ENCODE results near the gene TIMM50.

The TIMM50 gene

DNA sequence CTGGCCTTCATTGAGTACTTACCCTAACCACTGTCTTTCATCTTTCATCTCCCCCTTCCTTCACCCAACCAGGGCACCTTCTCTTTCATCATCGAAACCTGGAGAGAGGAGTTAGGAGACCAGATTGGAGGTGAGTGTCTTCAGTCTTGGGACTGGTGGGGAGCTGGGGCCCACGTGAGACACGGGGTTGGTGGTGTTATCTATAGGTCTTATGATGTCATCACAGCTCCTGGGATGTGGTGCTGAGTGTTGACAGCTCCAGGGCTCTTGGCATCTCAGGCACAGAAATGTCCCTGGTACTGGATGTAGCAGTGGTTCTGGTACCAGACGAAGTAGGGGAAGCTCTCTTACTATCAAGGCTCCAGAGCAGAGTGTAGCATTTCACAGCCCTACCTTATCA, 19.9 kb downstream of the TIMM50 start:
- DNase-seq (ENCODE audit: low read depth) = no peak

DNA sequence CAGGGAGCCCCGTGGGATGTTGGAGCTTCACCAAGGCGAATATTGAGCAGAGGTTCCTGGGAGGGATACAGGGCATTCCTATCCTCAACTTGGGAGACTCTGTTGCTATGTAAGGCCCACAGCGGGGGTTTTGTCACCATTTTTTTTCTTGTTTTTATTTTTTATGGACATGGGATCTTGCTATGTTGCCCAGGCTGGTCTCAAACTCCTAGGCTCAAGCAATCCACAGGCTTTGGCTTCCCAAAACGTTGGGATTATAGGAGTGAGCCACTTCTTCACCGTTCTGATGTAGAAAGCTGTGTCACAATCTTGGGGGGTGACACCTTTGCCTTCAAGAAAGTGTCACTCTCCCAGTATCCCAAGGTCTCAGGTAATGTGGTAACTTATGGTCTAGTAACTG, 20.7 kb downstream of the TIMM50 start:
- DNase-seq (ENCODE audit: low read depth) = no peak

DNA sequence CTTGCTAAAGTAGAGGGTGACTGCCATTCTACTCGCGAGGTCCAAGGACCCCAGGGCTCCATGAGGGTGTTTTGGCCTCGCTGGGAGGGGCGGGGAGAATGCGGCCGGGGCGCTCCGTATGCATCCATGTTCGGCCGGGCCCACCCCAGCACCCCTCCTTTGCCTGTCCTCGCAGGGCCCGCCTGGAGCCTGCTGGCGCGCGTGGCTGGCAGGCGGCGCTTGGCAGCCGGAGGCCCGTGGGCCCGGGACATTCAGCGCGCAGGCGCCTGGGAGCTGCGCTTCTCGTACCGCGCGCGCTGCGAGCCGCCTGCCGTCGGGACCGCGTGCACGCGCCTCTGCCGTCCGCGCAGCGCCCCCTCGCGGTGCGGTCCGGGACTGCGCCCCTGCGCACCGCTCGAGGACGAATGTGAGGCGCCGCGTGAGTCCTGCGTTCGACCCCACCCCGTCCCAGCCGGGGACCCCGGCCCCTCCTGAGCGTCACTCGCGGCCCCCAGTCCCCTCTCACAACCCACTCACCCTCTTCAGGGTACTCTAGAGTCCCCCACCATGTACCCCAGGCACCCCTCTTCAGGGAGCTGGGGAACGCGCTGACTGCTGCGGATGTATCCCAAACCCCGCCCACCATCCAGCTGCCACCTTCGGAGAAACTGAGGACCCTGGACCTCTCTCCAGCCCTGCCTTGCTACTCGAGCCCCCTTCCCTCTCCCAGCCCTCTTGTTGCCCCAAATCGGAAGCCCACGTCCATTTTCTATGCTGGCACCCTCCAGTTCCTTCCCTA, 22.2 kb downstream of the TIMM50 start:
- peak; percentile 52 for DNase-seq (ENCODE audit: low read depth)

DNA sequence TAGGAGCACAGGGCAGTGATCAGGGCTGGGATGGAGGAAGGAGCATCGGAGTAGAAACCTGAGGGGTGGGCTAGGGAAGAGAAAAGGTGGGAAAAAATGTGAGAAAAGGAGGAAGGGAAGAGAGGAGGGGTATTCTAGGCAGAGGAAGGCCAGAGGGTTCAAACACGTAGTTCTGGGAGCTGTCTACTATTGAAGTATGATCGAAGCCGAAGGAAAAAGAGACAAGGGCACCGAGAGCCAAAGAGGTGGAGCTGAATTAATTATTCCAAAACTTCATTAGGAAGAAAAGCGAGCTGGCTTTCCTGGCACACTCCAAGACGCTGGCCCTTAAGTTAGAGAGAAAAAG, 25.9 kb downstream of the TIMM50 start:
- no peak for DNase-seq (ENCODE audit: low read depth)

DNA sequence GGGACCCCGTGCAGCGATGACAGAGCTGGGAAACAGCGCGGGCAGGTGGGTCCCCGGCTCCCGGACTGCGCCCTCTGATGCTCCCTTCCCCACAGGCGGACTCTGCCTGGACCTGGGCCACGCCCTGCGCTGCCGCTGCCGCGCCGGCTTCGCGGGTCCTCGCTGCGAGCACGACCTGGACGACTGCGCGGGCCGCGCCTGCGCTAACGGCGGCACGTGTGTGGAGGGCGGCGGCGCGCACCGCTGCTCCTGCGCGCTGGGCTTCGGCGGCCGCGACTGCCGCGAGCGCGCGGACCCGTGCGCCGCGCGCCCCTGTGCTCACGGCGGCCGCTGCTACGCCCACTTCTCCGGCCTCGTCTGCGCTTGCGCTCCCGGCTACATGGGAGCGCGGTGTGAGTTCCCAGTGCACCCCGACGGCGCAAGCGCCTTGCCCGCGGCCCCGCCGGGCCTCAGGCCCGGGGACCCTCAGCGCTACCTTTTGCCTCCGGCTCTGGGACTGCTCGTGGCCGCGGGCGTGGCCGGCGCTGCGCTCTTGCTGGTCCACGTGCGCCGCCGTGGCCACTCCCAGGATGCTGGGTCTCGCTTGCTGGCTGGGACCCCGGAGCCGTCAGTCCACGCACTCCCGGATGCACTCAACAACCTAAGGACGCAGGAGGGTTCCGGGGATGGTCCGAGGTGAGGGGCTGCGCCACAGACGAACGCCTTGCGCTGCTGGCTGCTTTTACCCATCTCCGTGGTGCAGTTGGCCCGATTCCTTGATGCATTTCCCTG, 26.5 kb downstream of the TIMM50 start:
- DNase-seq (ENCODE audit: low read depth) = peak; percentile 36

DNA sequence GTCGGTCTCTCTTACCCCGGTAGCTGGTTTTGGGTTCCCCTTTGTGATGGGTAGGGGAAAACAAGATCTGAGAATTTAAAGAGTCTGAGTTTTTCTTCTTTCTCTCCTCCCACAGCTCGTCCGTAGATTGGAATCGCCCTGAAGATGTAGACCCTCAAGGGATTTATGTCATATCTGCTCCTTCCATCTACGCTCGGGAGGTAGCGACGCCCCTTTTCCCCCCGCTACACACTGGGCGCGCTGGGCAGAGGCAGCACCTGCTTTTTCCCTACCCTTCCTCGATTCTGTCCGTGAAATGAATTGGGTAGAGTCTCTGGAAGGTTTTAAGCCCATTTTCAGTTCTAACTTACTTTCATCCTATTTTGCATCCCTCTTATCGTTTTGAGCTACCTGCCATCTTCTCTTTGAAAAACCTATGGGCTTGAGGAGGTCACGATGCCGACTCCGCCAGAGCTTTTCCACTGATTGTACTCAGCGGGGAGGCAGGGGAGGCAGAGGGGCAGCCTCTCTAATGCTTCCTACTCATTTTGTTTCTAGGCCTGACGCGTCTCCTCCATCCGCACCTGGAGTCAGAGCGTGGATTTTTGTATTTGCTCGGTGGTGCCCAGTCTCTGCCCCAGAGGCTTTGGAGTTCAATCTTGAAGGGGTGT, 27.2 kb downstream of the TIMM50 start:
- no peak for DNase-seq (ENCODE audit: low read depth)

DNA sequence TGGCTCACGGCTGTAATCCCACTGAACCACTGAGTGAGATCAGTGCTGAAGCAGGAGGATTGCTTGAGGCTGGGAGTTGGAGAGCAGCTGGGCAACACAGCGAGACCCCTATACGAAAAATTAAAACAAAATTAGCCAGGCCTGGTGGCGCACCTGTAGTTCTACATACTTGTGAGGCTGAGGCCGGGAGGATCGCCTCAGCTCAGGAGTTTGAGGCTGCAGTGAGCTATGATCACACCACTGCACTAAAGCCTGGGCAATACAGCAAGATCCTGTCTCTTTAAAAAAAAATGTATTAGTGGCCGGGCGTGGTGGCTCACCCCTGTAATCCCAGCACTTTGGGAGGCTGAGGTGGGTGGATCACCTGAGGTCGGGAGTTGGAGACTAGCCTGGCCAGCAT, 28.0 kb downstream of the TIMM50 start:
- DNase-seq (ENCODE audit: low read depth) = no peak

DNA sequence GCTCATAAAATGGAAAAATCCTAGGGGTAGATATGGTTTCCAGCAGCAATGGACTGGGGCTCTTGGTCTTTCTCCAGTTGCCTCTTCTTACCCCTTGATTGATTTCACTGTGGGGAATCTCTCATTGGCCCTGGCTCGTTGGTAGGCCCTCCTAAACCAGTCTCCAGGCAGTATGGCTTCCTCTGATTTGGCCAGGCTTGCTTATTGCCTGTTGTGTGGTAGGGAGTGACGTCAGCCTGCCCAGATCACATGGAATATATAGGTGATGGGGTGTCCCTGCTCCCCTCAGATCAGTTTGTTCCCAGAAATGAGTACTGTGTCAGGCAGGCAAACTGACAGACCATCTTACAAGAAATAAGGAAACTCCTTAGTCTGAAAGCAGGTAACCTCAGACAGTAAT, 28.6 kb downstream of the TIMM50 start:
- DNase-seq (ENCODE audit: low read depth) = no peak

DNA sequence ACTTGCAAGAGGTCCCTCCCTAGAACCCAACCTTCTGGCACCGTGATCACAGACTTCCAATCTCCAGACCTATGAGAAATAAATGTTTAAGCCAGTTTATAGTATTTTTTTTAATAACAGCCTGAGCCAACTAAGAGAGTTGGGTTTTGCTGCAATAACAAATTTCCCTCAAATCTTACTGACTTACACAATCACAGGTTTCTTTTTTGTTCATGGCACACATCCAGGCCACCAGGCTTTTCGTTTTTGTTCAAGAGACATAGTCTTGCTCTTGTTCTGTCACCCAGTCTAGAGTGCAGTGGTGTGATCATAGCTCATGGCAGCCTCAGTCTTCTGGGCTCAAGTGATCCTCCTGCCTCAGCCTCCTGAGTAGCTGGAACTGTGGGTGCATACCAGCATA, 32.4 kb downstream of the TIMM50 start:
- no peak for DNase-seq (ENCODE audit: low read depth)

DNA sequence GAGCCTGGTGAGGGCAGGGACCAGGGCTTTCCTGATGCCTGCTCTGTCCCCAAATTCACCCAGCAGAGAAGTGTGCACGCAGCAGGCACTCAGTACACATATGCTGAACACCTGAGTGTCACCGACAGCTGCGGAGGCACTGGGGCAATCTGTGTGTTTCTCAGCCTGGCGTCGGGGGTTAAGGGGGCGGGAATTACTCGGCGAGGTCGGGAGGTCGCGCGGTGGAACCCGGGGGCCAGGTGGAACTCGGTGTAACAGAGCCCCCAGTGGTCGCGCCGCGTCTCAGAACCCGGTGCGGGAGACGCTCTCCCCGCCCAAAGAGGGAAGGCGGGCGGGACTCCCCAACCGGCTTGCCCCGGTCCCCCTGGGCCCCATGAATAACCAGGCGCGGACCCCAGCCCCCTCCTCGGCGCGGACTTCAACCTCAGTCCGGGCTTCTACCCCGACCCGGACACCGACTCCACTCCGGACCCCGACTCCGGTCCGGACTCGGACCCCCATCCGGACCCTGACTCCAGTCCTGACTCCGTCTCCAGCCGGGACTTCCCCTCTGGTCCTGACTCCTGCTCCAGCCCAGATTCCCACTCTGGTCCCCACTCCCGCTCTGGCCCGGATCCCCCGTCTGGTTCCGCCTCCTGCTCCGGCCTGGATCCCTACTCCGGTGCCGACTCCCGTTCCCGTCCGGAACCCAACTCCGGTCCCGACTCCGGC, 34.4 kb downstream of the TIMM50 start, which contains the start of gene SELENOV:
TSS of gene SELENOV (plus strand) at position 300 of the 711 bp plus-strand sequence. CDS start at position 374, 74 bp downstream.
- DNase-seq (ENCODE audit: low read depth) = no peak

DNA sequence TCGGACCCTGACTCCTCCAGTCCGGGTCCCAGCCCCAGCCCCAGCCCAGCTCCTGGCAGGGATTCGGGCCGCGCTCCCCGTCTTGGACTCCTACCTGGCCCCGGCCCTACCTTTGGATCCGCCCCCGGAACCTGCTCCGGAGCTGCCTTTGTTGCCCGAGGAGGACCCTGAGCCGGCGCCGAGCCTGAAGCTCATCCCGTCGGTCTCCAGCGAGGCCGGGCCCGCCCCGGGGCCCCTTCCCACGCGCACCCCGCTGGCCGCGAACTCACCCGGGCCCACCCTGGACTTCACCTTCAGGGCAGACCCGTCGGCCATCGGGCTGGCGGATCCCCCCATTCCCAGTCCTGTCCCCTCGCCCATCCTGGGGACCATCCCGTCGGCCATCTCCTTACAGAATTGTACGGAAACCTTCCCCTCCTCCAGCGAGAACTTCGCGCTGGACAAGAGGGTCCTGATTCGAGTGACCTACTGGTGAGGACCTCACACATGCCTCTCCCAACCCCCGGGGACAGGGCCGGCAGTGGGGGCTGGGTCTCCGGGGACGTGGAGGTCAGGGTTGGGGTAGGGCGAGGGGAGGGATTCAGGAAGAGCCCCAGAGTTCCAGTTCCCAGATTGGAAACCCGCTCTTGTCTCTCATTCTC, 35.0 kb downstream of the TIMM50 start:
- no peak for DNase-seq (ENCODE audit: low read depth)

DNA sequence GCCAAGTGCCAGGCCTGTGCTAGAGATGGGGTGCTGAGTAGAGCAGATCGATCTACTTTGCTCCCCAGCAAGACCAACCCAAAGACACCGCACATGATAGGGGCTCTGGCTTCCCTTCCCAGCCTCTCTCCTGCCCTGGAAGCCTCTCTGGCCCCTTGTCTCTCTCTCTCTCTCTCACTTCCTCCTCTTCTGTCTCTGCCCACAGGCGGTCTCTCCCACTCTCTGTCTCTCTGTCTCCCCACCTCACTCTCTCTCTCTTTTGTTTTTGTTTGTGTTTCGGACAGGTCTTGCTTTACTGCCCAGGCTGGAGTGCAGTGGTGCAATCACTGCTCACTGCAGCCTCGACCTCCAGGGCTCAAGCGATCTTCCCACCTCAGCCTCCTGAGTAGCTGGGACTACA, 35.6 kb downstream of the TIMM50 start:
- DNase-seq (ENCODE audit: low read depth) = no peak

DNA sequence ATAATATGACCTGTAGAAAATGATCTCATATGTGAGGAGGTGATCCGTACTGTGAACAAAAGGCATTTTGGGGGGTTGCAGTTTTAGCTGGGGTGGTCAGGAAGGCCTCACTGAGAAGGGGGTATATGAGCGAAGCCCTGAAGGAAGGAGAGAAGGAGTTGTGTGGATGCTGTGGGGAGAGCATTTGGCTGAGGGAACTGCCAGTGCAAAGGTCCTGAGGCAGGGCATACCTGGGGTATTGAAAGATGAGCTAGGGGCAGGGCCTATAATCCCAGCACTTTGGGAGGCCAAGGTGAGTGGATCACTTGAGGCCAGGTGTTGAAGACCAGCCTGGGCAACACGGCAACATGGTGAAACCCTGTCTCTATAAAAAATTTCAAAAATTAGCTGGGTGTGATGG, 36.8 kb downstream of the TIMM50 start:
- no peak for DNase-seq (ENCODE audit: low read depth)

DNA sequence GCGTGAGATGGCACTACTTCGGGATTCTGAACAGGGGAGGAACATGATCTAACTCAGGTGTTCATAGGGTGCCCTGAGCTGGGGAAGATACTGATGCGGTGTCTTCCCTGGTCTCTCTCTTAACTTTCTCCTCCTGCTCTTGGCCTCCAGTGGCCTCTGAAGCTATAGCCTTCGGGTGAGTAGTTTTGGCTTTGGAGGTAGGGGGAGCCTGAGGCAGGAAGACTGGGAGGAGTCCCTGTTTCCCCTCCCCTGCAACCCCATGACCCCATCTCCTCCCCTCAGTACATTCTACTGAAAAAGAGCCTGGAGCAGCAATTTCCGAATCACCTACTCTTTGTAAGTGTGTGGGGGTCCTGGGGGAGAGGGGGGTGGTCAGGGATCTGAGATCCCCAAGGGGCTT, 37.8 kb downstream of the TIMM50 start:
- no peak for DNase-seq (ENCODE audit: low read depth)

DNA sequence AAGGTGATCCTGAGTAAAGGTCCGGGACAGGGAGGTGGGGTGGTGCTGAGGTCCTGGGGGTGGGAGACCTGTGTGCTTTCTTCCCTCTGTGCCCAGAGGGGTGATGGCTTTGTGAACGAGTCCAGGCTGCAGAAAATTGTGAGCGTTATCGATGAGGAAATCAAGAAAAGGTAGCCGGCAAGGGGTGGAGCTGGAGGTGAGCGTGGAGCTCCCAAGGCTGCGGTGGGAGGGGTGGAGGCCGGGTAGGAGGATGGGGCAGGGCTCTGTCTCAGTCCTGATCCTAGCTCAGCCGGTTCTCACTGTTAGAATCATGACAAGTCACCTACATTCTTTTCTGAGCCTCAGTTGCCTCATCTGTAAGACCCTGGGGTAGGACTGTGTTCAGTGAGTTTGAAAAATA, 38.3 kb downstream of the TIMM50 start:
- no peak for DNase-seq (ENCODE audit: low read depth)

DNA sequence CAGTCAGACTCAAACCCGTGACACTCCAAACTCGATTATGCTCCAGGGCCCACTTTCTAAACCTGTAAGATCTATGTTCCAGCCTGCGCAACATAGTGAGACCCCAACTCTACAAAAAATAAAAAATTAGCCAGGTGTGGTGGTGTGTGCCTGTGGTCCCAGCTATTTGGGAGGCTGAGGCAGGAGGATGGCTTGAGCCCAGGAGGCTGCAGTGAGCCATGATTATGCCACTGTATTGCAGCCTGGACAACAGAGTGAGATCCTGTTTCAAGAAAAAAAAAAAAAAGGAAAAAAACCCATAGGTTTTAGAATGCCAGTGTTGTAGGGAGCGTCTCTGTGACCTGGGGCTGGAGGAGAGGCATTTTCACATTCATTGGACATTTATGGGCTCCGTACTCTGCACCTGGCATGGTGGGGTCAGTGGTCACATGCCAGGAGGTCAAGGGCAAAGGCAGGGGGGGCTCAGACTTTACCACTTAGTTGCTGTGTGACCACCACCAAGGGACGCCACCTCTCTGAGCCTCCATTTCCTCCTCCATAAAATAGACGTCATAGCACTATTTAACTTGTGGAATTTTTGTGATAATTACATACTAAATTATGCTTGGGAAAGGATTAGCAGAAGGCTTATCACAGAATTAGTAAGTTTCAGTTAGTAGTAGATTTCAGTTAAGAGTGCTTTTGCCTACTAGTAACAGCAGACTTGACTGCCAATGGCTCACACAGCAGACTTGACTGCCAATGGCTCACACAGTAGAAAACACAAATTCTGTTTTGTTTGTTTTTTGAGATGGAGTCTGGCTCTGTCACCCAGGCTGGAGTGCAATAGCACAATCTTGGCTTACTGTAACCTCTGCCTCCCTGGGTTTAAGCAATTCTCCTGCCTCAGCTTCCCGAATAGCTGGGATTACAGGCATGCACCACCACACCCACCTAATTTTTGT, 40.2 kb downstream of the TIMM50 start:
- no peak for DNase-seq (ENCODE audit: low read depth)

DNA sequence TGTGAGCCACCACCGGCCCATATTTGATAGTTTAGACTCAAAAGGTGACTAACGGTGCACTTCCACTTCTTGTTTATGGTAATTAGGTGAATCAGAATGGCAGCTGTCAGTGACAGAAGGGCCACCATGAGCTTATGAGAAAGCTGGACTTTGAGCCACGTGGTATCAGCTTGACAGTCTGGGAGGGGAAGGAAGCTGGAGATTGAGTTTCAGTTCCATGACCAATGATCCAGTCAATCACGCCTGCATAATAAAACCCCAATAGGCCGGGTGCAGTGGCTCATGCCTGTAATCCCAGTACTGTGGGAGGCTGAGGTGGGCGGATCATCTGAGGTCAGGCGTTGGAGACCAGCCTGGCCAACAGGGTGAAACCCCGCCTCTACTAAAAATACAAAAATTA, 43.9 kb downstream of the TIMM50 start:
- no peak for DNase-seq (ENCODE audit: low read depth)

DNA sequence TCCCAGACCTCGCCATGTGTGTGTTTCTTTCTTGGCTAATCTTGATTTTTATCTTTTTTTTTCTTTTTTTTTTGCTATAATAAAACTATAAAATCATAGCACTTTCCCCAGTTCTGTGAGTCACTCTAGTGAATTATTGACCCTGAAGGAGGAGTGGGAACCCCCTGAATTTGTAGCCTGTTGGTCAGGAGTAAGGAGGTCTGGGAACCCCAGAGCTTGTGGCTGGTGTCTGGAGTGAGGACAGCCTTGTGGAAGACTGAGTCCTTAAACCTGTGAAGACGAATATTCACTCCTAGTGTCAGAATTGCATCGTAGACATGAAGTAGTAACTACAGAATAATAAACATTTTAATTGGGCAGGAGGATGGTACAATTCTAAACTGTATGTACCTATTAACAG, 44.6 kb downstream of the TIMM50 start:
- DNase-seq (ENCODE audit: low read depth) = no peak

DNA sequence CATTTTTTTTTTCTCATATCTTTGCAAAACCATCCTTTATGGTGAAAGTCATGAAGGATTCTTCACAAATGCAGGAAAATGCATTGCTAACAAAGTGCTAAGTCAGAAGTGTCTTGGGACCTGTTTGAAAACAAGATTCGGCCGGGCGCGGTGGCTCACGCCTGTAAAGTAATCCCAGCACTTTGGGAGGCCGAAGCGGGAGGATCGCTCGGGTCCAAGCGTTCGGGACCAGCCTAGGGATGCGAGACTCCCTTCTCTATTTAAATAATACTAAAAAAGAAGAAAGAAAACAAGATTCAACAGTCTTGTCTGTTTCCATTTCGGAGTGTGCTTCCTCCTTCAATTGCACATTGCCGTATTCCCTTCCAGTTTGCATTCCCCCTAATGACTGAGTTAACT, 51.2 kb downstream of the TIMM50 start:
- no peak for DNase-seq (ENCODE audit: low read depth)

DNA sequence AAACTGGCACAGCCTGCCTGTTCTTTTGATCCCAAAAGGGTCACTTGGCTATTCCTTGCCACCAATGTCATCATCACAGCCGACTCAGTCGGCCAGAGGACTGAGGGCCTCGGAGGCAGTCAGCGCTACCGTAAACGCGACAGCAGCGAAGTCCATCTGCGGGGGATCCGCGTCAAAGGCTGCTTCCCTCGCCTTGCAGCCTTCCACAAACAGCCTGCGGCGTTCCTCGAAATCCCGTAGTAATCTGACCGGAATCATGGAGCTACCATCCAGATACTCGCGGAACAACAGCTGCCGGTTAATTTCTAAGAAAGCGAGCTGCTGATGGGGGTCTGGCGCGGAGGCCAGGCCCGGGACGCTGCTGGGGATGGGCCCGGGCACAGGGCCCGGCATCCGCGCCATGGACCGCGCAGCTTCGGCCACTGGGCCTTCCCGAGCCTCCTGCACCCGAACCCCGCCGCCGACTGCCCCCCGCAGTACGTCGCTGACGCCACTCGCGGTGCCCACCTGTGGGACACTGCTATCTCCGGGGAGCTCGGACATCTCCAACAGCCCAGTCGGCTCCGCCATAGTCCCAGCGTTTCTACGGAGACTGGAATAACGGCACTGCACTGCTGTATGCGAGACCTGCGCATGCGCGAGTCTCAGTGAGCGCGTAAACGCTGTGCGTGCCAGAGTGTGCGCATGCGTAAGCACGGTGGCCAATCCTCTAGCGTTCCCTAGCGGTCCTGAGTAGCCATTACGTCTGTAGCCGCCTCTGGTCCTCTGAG, 51.8 kb downstream of the TIMM50 start, which contains the start of gene EID2B:
TSS of gene EID2B (minus strand) at position 620 of the 770 bp plus-strand sequence. CDS start at position 570, 50 bp downstream.
- peak; percentile 89 for DNase-seq (ENCODE audit: low read depth)

Measured in fibroblast of gingiva (primary cell).